Hippocampal formation (tissue), 2 donors: ENCODE results near the gene SENP3.
"Not testable (repeated sequence)": the region's sequence is repeated elsewhere in the genome, so short reads cannot be mapped to it uniquely, and the experiment has no call there.

Source experiments
- DNase-seq, 2 donors: peaks; one replicate each; lab custom pipeline; 2025; lab: John Stamatoyannopoulos, UW

SENP3 gene

DNA sequence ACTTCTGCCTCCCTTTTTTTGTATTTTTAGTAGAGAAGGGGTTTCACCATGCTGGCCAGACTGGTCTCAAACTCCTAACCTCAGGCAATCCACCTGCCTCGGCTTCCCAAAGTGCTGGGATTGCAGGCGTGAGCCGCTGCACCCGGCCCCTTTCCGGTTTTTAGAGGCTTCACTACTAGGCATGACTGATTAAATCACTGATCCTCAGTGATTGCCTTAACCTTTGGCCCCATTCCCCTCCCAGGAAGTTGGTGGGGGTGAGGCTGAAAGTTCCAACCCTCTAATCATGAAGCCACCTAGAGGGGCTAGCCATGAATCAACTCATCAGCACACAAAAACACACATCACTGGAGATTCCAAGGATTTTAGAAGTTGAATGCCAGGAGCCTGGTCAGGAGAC is 35.8 kb downstream of the SENP3 start:
- not testable (repeated sequence) for DNase-seq

DNA sequence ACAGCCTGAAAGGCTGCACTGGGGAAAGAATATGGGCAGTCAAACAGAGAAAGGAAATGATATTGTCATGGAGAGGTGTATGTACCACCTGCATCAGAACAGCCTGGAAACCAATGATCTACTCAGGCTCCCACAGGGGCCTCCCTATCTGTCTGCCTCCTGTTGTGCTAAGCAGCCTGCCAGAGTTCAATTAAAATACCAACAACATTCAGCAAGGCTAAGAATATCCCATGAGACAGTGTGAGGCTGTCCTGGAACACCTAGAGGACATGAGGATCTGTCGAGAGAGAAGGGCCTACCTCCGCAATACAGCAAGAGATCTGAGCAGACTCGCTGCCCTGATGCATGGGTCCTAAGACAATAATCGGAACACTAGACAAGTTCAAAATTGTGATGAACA is 44.6 kb downstream of the SENP3 start:
- DNase-seq = no peak

DNA sequence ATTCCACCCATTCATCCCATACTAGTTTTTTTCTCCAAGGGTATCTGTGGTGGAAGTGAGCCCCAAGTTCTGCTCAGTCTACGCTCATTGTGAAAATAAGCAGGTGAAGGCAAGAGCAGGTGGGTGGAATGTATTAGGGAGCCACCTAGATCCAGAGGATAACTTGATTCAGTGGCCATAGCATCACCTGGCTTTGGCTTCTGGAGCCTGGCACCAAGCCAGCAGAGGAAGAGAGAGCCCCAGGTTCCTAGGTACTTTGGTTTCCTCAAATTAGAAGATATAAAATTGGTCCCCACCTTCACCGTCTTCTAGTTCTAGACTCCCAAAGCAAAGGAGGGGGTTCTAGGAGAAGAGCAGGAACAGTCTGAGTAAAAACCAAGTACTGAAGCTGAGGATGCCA is 48.9 kb downstream of the SENP3 start:
- DNase-seq = no peak

GRCh38 chr17:7611635-7612293 is 50.0 kb downstream of the SENP3 start:
- DNase-seq = no peak

DNA sequence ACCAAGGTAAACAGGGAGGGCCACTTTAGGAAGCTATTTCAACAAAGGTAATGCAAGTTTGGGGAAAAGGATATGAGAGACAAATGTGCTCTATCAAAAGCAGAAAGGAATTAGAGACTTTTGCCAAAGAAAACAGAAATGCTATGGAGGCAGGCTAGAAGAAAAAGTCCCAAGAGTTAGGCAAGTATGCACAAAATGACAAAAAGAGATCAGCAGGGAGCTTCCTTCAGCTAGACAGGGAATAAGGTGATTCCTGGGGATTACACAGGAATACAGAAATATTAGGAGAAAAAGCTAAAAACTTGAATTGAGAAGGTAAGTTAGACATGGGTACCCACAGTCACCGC is 50.5 kb downstream of the SENP3 start:
- DNase-seq = no peak

DNA sequence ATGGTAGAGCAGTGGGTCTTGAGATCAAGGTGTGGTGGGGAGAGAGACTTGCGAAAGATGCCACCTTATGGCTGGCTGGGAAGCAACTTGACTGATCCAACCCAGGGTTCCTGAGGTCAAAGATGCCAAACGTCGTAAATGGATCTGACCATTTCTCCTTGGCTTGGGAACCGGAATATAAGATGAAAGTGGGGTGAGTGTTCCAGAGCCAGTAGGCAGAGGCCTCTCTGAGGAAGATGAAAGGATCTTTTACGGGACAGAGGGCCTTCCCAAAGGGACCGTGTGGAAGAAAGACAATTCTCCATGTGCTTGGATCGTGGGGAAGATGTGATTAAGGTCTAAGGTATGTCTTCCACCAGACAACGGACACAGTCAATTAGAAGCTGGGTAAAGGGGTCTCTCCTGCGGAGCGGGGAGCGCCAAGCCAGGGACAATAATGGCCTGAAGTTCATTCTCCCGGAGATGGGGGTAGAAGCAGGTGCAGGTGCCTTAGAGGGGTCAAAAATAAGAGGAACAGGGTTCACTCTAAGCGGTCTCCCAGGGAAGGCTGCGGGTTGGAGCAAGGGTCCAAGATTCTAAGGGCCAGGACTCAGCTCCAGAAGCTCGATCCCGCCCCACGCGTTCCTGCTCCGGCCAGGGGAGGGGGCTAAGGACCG is 52.2 kb downstream of the SENP3 start:
- no peak for DNase-seq

DNA sequence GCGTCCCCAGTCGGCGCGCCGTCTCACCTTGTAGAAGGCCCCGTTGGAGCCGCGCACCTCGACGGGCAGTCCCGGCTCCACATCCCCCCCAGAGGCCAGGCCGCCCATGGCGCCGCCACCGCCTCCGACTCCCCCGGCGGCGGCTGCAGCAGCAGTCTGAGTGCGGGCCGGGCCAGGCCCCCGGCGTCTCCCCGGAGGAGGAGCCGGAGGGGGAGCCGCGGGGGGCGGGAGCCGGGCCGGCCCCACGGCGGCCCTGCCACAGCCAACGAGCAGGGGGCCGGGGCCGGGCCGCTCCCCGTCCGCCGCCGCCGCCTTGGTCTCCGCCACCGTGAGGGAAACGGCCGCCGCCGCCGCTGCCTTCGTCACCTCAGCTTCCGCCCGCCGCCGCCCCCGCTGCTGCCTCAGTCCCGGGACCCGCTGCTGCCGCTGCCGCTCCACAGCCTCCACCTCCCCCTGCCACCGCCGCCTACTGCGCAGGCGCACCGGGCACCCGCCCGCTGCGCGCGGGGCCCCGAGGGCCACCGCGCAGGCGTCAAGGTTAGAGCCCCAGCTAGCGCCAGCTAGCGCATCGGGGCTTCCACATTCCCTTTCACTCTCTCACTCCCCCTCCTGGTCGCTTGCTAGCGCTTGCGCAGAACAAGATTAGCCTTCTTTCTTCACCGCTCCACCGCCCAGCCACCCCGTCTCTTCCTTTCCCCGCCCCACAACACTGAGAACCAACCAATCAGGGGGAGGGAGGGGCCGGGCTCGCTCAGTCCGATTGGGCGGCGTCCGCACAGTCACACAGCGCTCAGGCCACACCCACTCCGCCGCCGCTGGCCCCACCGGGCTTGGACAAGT is 52.9 kb downstream of the SENP3 start, which contains the start of gene FXR2:
Gene FXR2 (minus strand): TSS at position 473 of the 840 bp plus-strand sequence. CDS start 365 bp downstream, at position 108.
- DNase-seq = peak; percentile 99 to 100

- DNase-seq = no peak
Observed at GRCh38 chr17:7615265-7615747, 53.6 kb downstream of the SENP3 start.

DNA sequence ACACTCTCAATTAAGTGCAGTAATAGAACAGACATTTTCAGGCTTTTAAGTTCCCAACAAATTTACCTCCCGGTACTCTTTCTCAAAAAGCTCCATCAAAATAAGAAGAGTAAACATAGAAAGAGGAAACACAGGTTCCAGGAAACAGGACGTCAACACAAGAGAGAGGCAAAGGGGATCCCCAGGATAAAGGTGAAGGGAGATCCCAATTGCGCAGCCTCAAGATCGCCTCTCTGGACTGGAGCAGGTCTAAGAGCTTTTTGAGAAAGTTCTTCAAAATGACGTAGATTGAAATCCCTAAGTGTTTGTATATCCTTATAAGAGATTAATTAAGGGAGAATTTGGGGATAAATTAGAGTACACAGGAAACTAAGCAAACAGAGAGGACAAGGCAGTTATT is 56.9 kb downstream of the SENP3 start:
- DNase-seq = no peak

DNA sequence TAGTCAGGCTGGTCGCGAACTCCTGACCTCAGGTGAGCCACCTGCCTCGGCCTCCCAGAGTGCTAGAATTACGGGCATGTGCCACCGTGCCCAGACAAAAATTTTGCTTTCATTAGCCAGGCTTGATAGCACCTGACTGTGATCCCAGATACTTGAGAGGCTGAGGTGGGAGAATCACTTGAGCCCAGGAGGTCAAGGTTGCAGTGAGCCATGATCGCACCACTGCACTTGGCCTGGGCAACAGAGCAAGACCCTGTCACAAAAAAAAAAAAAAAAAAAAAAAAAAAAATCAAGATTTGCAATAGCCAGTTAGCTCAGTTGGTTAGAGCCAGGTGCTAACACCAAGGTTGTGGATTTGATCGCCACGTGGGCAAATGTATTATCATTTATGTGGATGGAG is 59.1 kb downstream of the SENP3 start:
- DNase-seq = no peak
